GM12875 (cell line): ENCODE data around the gene PI16.

ENCODE experiments used
- H3K4me3 ChIP-seq: one replicate; pipeline ENCODE4 v1.5.1; 2011; ENCODE audit warnings: low read depth, low read length, control low read depth
- TF ChIP-seq, protein P1 (sequence below): IDR thresholded peaks from 2 replicates; pipeline ENCODE4 v1.5.1; 2011; ENCODE audit warnings: low read depth, mild to moderate bottlenecking, control low read depth, inconsistent platforms, low read length, moderate library complexity, borderline replicate concordance; ENCODE audit not compliant: insufficient read depth

Gene PI16

DNA sequence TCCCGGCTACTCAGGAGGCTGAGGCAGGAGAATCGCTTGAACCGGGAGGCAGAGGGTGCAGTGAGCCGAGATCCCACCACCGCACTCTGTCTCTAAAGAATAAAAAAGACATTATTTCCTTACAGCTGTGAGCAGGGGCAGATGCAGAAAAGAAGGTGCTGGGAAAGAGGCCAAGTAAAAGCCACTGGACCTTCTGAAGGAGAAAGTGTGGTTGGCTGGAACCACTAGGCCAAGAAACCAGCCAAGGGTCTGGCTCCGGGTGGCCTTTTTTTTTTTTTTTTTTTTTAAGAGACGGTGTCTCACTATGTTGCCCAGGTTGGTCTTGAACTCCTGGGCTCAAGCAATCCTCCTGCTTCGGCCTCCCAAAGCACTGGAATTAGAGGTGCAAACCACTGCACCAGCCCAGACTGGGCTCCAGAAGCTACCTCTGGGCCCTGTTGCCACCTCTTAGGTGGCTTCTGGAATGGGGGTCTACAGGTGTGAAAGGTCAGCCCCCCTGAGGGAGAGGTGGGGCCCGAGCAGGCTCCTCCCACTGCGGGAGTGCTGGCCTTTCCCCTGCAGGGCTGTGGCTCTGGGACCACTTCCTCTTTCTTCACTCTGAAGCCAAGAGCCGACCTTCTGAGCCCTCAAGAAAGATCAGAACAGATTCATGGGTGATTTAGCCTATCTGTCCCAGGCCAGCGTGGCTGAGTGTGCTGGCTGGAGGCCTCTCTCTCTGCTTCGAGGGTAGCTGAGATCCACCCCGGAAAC is 50.7 kb downstream of the PI16 start, which contains the start of gene FGD2:
Gene FGD2 (plus strand): TSS at position 595 of the 750 bp plus-strand sequence. CDS start 163 bp downstream, outside the sequence.
- H3K4me3 ChIP-seq, result peak within 1 kb of the TSS; percentile 75
- TF ChIP-seq, protein P1, sequence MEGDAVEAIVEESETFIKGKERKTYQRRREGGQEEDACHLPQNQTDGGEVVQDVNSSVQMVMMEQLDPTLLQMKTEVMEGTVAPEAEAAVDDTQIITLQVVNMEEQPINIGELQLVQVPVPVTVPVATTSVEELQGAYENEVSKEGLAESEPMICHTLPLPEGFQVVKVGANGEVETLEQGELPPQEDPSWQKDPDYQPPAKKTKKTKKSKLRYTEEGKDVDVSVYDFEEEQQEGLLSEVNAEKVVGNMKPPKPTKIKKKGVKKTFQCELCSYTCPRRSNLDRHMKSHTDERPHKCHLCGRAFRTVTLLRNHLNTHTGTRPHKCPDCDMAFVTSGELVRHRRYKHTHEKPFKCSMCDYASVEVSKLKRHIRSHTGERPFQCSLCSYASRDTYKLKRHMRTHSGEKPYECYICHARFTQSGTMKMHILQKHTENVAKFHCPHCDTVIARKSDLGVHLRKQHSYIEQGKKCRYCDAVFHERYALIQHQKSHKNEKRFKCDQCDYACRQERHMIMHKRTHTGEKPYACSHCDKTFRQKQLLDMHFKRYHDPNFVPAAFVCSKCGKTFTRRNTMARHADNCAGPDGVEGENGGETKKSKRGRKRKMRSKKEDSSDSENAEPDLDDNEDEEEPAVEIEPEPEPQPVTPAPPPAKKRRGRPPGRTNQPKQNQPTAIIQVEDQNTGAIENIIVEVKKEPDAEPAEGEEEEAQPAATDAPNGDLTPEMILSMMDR, result no peak

DNA sequence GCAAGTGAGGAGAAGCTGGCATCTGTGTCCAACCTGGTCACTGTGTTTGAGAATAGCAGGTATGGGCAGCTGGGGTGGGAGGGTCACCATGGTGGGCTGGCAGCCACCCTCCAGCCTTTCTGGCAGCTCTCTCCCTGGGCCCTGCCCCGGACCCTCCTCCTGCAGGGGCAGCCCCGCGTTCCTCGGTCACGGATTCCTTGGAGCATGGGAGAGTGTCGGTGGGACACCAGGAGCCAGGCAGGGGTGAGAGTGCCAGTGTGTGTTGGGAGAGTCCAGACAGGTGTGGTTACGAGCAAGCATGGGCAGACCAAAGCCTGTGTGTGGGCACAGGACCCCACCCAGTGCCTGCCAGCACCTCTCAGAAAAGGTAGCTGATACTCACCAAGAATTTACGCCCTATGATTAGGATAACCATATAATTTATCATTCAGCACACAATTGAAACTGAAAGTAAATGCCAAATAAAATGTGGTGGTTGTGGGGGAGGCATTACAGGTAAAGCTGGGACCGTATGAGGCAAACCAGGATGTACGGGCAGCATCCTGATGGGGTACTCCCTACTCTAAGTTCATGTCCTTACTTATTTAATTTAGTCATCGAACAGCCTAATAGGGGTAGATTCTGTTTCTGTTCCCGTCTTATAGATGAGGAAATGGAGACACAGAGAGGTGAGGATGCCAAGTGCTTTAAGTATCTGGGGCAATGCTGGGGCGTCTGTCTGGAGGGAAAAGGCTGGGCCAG is 51.5 kb downstream of the PI16 start:
- TF ChIP-seq, protein P1, result no peak
- H3K4me3 ChIP-seq, result peak overlapping the region; percentile 75

DNA sequence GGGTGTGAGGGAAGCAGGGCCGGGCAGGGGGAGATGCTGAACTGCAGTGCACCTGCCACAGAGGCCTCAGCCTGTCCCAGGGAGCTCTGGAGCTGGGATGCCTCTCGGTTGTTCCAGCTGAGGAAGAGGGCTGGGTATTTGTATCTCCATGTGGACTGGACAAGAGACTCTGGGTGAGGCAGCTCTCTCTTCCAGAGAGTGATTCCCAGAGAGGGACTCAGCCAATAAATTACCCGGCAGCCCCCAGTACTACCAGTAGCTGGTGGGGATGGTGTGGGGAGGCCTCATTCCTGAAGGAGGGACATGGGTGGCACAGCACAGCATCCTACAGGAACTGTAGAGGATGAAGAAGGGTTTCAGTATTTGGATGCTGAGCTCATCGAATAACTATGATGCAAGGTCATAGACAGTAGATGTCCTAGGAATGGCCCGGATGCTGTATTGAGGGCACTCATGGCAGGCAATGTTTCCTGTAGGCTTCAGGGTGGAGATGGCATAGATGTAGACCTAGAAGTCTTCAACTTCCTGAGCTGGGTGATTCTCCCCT is 52.3 kb downstream of the PI16 start:
- peak overlapping the region; percentile 75 for H3K4me3 ChIP-seq
- TF ChIP-seq, protein P1, result no peak

DNA sequence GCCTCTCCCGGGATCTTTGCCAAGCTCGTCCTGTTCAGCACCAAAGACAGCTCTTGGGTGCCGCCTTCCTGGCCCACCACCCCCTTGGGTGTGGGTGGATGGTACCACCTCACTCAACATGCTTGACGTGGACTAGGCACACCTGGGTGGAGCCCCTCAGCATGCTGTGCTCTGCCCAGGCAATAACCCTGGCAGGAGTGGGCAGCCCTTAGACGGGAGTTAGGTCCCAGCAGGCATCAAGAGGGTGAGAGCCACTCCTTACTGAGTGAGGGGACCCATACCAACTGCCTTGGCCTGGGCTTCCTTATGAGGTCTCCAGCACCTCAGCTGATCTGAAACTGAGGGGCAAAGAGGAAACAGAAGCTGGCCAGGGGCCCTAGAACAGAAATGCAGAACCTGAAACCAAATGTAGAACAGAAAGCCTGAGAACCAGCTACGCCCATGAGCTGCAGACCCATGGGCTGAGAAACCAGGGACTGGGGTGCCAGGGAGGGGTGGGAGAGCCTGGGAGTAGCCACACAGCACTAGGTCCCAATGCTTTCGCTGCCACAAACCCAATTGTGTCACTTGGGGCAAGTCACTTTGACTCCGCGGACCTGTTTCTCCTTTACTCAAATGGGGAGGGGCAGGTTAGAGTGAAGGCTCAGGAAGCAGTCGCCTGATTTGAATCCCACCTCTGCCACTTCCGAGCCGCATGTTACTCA is 53.0 kb downstream of the PI16 start:
- peak overlapping the region; percentile 75 for H3K4me3 ChIP-seq
- TF ChIP-seq, protein P1, result no peak

DNA sequence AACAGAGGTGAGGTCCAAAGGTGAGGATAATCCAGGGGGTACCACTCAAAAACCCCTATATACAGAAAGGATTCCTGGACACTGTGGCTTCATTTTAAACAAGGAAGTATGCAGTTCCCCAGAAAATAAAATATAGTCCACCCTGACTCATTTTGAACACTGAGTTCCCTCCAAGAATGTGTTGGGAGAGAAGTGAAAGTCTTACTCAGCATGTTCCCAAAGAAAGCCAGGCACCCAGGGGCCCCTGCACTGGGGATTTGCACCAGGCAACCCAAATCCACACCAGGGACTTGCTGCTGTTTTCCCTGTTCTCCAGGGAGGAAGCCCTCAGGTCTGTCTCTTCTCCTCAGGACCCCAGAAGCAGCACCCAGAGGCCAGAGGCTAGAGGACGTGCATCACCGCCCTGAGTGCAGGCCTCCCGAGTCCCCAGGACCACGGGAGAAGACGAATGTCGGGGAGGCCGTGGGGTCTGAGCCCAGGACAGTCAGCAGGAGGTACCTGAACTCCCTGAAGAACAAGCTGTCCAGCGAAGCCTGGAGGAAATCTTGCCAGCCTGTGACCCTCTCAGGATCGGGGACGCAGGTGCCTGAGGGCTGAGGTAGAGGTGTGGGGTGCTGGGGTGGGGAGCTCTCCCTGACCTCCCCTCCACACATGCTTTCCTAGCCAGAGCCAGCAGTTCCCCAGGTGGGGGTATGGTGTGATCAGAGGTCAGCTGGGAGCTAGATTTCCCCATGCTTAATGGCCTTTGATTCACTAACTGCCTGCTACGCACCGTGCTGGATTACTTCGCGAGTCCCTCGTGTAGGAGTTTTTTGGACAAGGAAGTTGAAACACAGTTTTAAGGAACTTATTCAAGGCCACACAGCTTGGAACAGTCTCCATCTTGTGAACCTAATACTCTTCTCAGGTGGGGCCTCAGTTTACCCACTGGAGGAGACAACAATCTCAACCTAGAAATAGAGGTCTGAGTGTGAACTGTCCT is 54.2 kb downstream of the PI16 start:
- no peak overlapping the region for H3K4me3 ChIP-seq
- TF ChIP-seq, protein P1, result no peak

- no peak overlapping the region for H3K4me3 ChIP-seq
- TF ChIP-seq, protein P1, result no peak
These were observed 55.9 kb downstream of the PI16 start for GRCh38 chr6:37010402-37010892.
